GM12801 (cell line): Measurements from ENCODE around the gene CD69.

ENCODE experiments used
- TF ChIP-seq, protein P1 (sequence below): IDR thresholded peaks from one replicate; pipeline ENCODE4 v1.5.1; 2011; ENCODE audit warnings: control low read depth; ENCODE audit not compliant: insufficient read length; ENCODE audit errors: extremely low read depth

The CD69 gene

DNA sequence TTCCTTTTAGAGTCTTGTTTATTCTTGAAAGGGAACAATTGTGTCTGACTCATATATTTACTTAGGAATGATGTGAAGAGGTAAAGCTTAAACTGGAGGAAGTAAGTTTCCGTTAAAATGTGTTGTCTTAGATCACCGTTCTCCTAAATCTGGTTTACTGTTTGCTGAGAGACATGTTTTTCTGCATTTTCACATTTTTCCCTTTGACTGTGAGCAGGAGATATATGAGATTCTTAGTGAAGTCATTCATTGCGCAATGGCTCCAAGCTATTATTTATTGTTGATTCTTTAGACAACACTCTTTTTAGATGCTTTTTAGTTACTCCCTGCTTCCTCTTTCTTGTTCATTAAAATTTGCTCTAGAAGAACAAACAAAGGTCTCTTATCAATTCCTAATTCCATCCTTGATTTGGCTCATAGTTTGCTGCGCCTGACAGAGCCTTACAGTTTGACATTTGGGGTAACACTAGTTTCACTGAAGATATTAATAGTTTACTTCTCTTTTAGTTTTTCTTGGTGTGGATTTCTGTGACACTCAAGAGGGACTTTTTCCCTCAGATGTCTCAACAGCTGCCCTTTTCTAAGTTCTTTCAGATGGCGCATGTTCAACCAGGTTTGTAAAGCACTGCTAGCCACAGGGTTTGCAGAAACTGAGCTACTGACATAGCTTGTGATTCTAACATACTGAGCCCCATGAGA, 39.2 kb downstream of the CD69 start:
- TF ChIP-seq, protein P1, sequence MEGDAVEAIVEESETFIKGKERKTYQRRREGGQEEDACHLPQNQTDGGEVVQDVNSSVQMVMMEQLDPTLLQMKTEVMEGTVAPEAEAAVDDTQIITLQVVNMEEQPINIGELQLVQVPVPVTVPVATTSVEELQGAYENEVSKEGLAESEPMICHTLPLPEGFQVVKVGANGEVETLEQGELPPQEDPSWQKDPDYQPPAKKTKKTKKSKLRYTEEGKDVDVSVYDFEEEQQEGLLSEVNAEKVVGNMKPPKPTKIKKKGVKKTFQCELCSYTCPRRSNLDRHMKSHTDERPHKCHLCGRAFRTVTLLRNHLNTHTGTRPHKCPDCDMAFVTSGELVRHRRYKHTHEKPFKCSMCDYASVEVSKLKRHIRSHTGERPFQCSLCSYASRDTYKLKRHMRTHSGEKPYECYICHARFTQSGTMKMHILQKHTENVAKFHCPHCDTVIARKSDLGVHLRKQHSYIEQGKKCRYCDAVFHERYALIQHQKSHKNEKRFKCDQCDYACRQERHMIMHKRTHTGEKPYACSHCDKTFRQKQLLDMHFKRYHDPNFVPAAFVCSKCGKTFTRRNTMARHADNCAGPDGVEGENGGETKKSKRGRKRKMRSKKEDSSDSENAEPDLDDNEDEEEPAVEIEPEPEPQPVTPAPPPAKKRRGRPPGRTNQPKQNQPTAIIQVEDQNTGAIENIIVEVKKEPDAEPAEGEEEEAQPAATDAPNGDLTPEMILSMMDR = no peak

DNA sequence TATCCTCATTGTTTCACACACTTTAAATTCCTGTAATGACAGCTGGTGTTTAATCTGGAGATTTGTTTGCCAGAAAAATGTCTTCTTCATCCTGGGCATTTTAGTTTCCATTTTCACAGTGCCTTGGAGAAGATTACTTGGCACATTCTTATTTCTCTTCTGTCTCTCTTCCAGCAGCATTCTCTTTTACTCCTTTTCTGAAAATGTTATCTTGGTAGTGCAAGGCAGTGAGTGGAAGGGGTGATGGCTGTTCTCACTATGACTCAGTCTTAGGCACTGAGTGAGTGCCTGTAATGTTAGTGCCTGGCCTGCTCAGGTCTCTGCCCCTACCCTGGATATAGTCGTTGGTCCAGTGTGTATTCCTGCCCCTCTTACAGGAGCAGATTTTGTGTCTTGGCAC, 40.9 kb downstream of the CD69 start:
- TF ChIP-seq, protein P1 = no peak

DNA sequence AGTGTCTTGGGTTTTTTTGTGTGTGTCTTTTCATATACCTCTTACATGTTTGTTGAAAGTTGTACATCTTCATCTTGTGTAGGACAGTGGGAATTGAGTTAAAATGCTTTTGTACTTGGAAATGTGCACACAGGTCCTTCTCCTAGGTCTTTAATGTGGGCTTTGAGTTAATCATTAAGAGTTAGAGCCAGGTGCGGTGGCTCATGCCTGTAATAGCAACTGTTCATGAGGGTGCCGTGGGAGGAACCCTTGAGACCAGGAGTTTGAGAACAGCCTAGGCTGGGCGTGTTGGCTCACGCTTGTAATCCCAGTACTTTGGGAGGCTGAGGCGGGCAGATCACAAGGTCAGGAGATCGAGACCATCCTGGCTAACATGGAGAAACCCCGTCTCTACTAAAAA, 41.7 kb downstream of the CD69 start:
- TF ChIP-seq, protein P1 = no peak

DNA sequence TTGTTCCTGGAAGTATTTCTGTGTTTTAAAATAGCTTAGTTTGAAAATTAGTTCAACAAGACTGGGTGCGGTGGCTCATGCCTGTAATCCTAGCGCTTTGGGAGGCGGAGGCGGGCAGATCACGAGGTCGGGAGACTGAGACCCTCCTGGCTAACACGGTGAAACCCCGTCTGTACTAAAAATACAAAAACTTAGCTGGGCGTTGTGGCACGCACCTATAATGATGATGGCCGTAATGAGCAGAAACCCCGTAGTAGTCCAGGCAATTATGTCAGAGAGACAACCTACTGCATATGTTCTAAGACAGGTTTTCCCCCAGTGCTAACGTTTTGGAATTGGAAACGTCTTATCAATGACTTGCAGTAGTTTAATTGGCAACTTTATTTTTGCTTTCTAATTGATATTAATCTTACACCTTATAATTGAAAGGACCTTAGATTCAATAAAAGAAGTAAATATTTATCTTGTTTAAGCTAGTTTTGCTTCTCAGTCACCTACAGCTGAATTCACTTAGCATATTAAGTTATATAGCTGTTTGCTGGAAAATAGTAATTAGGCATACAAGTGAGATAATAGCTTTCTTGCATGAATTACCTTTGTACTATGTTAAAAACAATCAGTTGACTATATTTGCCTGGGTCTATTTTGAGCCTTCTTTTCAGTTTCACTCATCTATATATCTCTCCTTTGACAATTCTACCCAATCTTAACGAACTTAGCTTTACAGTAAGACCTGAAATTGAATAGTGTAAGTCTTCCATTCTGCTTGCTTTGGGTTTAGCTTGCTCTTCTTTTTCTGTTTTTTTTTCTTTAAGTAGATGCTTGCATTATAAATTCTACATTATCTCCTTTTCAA, 43.4 kb downstream of the CD69 start:
- TF ChIP-seq, protein P1 = no peak

DNA sequence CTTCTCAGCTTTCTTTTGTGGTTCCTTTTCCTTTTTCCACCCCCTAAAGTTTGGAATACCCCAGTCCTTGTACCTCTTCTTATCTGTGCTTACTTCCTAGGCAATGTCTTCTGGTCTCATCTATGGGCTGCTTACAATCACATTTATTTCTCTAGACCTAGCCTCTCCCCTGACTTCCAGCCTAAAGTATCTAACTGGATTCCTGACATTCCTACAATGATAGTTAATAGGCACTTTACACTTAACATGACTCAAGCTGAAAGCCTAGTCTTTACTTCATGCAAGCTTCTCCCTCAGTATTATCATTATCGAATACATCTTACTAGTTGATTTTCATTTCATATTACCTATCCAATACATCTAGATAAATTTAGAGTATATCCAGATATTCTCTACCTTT, 49.0 kb downstream of the CD69 start:
- TF ChIP-seq, protein P1 = no peak

DNA sequence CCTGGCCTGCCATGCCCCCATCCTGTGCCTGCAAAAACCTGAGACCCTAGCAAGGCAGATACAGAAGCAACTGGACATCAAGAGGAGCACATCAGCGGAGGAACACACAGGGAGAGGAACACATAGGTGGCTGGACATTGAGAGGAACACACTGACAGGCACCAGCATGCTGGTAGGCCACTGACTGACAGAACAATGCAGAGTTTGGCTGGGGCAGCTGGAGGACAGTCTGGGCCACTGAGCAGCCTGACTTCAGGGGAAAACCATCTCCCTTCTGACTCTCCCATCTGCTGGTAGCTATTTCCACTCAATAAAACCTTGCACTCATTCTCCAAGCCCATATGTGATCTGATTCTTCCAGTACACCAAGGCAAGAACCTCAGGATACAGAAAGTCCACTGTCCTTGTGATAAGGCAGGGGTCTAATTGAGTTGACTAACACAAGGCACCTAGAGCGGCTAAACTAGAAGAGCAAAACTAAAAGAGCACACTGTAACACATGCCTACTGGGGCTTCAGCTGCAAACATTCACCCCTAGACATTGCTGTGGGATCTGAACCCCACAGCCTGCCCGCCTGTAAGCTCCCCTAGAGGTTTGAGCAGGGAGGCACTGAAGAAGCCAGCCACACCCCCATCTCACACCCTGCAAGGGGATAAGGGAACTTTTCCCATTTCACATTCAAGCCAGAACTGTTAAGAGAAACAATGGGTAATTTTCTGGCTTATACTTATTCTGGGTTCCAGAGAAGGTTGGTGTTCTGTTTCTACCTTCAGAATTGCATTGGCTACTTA, 49.9 kb downstream of the CD69 start:
- TF ChIP-seq, protein P1 = no peak

DNA sequence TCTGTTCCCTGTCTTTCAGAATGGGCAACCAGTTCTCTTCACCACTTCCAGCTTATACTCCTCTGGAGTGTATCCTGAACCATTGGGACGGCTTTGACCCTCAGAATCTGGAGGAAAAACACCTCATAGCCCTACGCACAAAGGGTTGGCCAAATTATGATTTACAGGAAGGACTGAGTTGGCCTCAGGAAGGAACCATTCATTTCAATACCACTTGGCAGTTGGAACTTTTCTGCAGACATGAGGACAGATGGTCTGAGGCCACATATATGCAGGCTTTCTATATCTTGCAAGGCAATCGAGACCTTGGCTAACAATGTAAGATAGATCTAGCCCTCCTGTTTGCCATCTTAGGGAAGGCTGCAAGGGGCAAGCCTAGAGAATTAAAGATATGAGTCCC, 51.8 kb downstream of the CD69 start:
- TF ChIP-seq, protein P1 = no peak
